GM18502 (cell line): ENCODE measurements around the gene SYNE1.
A peak's percentile ranks its signal among the peaks of the same experiment; 100 is the strongest.
"Not testable (repeated sequence)": the region's sequence is repeated elsewhere in the genome, so short reads cannot be mapped to it uniquely, and the experiment has no call there.

Experiments used
- ATAC-seq: cut with Tn5 transposase; IDR thresholded peaks from one replicate; pipeline ENCODE4 v1.9.1; 2021; ENCODE audit warnings: mild to moderate bottlenecking; ENCODE audit not compliant: unreplicated experiment, poor library complexity

Gene SYNE1

GRCh38 chr6:152571089-152571488 lies 66.1 kb downstream of the SYNE1 start:
- no peak for ATAC-seq

- no peak for ATAC-seq
These were observed 70.9 kb downstream of the SYNE1 start for GRCh38 chr6:152566103-152566875.

GRCh38 chr6:152563177-152563576 lies 74.0 kb downstream of the SYNE1 start:
- ATAC-seq = no peak

GRCh38 chr6:152558798-152559197 lies 78.4 kb downstream of the SYNE1 start:
- ATAC-seq = not testable (repeated sequence)

GRCh38 chr6:152557502-152557901 lies 79.7 kb downstream of the SYNE1 start:
- ATAC-seq = no peak

GRCh38 chr6:152554851-152555250 lies 82.3 kb downstream of the SYNE1 start:
- ATAC-seq = no peak

- peak; percentile 95 for ATAC-seq
These were observed 84.4 kb downstream of the SYNE1 start for GRCh38 chr6:152552616-152553209.

GRCh38 chr6:152543519-152543918 lies 93.6 kb downstream of the SYNE1 start:
- no peak for ATAC-seq

GRCh38 chr6:152540381-152540780 lies 96.8 kb downstream of the SYNE1 start:
- no peak for ATAC-seq

GRCh38 chr6:152534541-152534940 lies 102.6 kb downstream of the SYNE1 start:
- ATAC-seq = no peak

- ATAC-seq = no peak
These were observed 104.4 kb downstream of the SYNE1 start for GRCh38 chr6:152532556-152533422.

- no peak for ATAC-seq
These were observed 105.5 kb downstream of the SYNE1 start for GRCh38 chr6:152531659-152532058.

GRCh38 chr6:152529369-152529768 lies 107.8 kb downstream of the SYNE1 start:
- ATAC-seq = no peak

- ATAC-seq = not testable (repeated sequence)
These were observed 123.0 kb downstream of the SYNE1 start for GRCh38 chr6:152514120-152514519.

- ATAC-seq = no peak
These were observed 127.2 kb downstream of the SYNE1 start for GRCh38 chr6:152509916-152510315.

GRCh38 chr6:152508477-152508876 lies 128.7 kb downstream of the SYNE1 start:
- ATAC-seq = no peak

GRCh38 chr6:152503546-152503945 lies 133.6 kb downstream of the SYNE1 start:
- ATAC-seq = no peak

GRCh38 chr6:152502421-152503188 lies 134.6 kb downstream of the SYNE1 start:
- no peak for ATAC-seq

- ATAC-seq = no peak
These were observed 137.2 kb downstream of the SYNE1 start for GRCh38 chr6:152499931-152500330.

- ATAC-seq = no peak
These were observed 140.4 kb downstream of the SYNE1 start for GRCh38 chr6:152496731-152497130.
